Medulla oblongata (tissue), 1 donor: ENCODE measurements around the gene TMEM121B.

Experiments used
- DNase-seq: peaks from one replicate; pipeline ENCODE4 v3.0.0-alpha.2; 2015; ENCODE audit errors: extremely low spot score

TMEM121B gene

GRCh38 chr22:17138513-17138912, 17.4 kb upstream of the TMEM121B start:
- no peak for DNase-seq

- no peak for DNase-seq
Measured at GRCh38 chr22:17137861-17138425, 16.8 kb upstream of the TMEM121B start.

- DNase-seq: no peak
Measured at GRCh38 chr22:17137170-17137569, 16.0 kb upstream of the TMEM121B start.

- no peak for DNase-seq
Measured at GRCh38 chr22:17135153-17135760, 14.1 kb upstream of the TMEM121B start.

- no peak for DNase-seq
Measured at GRCh38 chr22:17133137-17133536, 12.0 kb upstream of the TMEM121B start.

- no peak for DNase-seq
Measured at GRCh38 chr22:17132112-17132511, 11.0 kb upstream of the TMEM121B start.

- DNase-seq: no peak
Measured at GRCh38 chr22:17131686-17132085, 10.5 kb upstream of the TMEM121B start.

- no peak for DNase-seq
Measured at GRCh38 chr22:17130199-17130598, 9.0 kb upstream of the TMEM121B start.

- DNase-seq: no peak
Measured at GRCh38 chr22:17120711-17121232, 388 bp downstream of the TMEM121B start.

GRCh38 chr22:17120281-17120680, 879 bp downstream of the TMEM121B start:
- DNase-seq: no peak

- DNase-seq: no peak
Measured at GRCh38 chr22:17119481-17120202, 1.5 kb downstream of the TMEM121B start.

- DNase-seq: no peak
Measured at GRCh38 chr22:17118342-17118741, 2.8 kb downstream of the TMEM121B start.

- DNase-seq: peak; percentile 45
Measured at GRCh38 chr22:17117890-17118289, 3.3 kb downstream of the TMEM121B start.

GRCh38 chr22:17117400-17117799, 3.8 kb downstream of the TMEM121B start:
- no peak for DNase-seq

- no peak for DNase-seq
Measured at GRCh38 chr22:17116572-17117330, 4.4 kb downstream of the TMEM121B start.

GRCh38 chr22:17115945-17116565, 5.1 kb downstream of the TMEM121B start:
- DNase-seq: peak; percentile 30

GRCh38 chr22:17115236-17115635, 5.9 kb downstream of the TMEM121B start:
- no peak for DNase-seq

- no peak for DNase-seq
Measured at GRCh38 chr22:17114898-17115235, 6.3 kb downstream of the TMEM121B start.

GRCh38 chr22:17114173-17114897, 6.8 kb downstream of the TMEM121B start:
- DNase-seq: no peak

GRCh38 chr22:17113600-17113999, 7.6 kb downstream of the TMEM121B start:
- DNase-seq: no peak

GRCh38 chr22:17112491-17113042, 8.6 kb downstream of the TMEM121B start:
- no peak for DNase-seq
